NCI-H2196 (cell line): Measurements from ENCODE around the gene CEP131.

Experiments
- DNase-seq: peaks from one replicate; lab custom pipeline; 2025; ENCODE audit not compliant: unreplicated experiment; lab: John Stamatoyannopoulos, UW

Gene CEP131

GRCh38 chr17:81251709-81252301 lies 29.0 kb upstream of the CEP131 start:
- peak; percentile 95 for DNase-seq

GRCh38 chr17:81251094-81251708 lies 28.4 kb upstream of the CEP131 start:
- DNase-seq = peak; percentile 95

- peak; percentile 76 for DNase-seq
These were observed 27.7 kb upstream of the CEP131 start for GRCh38 chr17:81250286-81251093.

- peak; percentile 21 for DNase-seq
These were observed 26.7 kb upstream of the CEP131 start for GRCh38 chr17:81249223-81250040.

- DNase-seq = no peak
These were observed 25.9 kb upstream of the CEP131 start for GRCh38 chr17:81248649-81249048.

- DNase-seq = no peak
These were observed 24.7 kb upstream of the CEP131 start for GRCh38 chr17:81247339-81247990.

GRCh38 chr17:81246679-81247338 lies 24.0 kb upstream of the CEP131 start:
- DNase-seq = no peak

- DNase-seq = no peak
These were observed 23.5 kb upstream of the CEP131 start for GRCh38 chr17:81246343-81246670.

GRCh38 chr17:81245665-81246342 lies 23.0 kb upstream of the CEP131 start:
- DNase-seq = no peak

GRCh38 chr17:81245024-81245664 lies 22.4 kb upstream of the CEP131 start:
- no peak for DNase-seq

GRCh38 chr17:81244358-81245023 lies 21.7 kb upstream of the CEP131 start:
- DNase-seq = no peak

- DNase-seq = no peak
These were observed 20.5 kb upstream of the CEP131 start for GRCh38 chr17:81243333-81243664.

- no peak for DNase-seq
These were observed 19.9 kb upstream of the CEP131 start for GRCh38 chr17:81242421-81243332.

GRCh38 chr17:81241648-81242420 lies 19.1 kb upstream of the CEP131 start:
- peak; percentile 69 for DNase-seq

GRCh38 chr17:81241203-81241602 lies 18.4 kb upstream of the CEP131 start:
- no peak for DNase-seq

GRCh38 chr17:81240761-81241160 lies 18.0 kb upstream of the CEP131 start:
- DNase-seq = no peak
